Skeletal muscle satellite cell (primary cell): ENCODE measurements around the gene PHF21A.

Experiments used
- H3K27me3 ChIP-seq: 2 replicates; pipeline ENCODE4 v1.7.0; 2013; ENCODE audit warnings: low read length; ENCODE audit not compliant: control insufficient read depth, insufficient read depth
- H3K36me3 ChIP-seq: 2 replicates; pipeline ENCODE4 v1.7.0; 2013; ENCODE audit warnings: mild to moderate bottlenecking, control low read depth, low read length; ENCODE audit not compliant: insufficient read depth
- H3K4me1 ChIP-seq: 2 replicates; pipeline ENCODE4 v1.7.0; 2013; ENCODE audit warnings: low read length; ENCODE audit not compliant: control insufficient read depth, insufficient read depth
- H3K4me2 ChIP-seq: 2 replicates; pipeline ENCODE4 v1.7.0; 2013; ENCODE audit warnings: mild to moderate bottlenecking, low read length
- H3K4me3 ChIP-seq: 2 replicates; pipeline ENCODE4 v1.7.0; 2013; ENCODE audit warnings: low read length
- H3K9ac ChIP-seq: 2 replicates; pipeline ENCODE4 v1.7.0; 2013; ENCODE audit warnings: mild to moderate bottlenecking, low read depth, low read length, moderate library complexity
- H3K9me3 ChIP-seq: replicated peaks from 2 replicates; pipeline ENCODE4 v1.7.0; 2013; ENCODE audit warnings: mild to moderate bottlenecking, control low read depth, low read length

The PHF21A gene

DNA sequence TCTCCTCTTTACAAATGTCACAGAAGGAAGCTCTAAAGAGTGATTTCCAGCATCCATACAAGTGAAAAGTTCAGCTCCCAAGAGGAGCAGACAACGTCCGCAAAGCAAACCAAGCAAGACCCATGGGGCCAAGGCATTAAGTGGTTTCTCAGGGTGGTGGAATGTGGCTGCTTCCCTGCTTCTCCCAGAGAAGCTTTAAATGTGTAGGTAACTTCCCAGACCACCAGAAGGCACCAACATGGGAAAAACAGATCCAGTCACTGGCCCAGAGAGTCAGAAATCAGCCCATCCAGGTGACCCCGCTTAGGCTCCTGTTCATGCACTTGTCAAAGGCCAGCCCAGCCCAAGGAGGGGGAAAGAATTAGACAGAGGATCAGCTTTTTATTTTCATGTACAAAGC lies 13.3 kb upstream of the PHF21A start:
- peaks cover 55% of the 10 kb centered on the region for H3K27me3 ChIP-seq
- no peaks in the 10 kb centered on the region for H3K9me3 ChIP-seq
- H3K36me3 ChIP-seq: no peaks in the 10 kb centered on the region
- no peaks in the 10 kb centered on the region for H3K4me1 ChIP-seq
- no peak overlapping the region for H3K4me2 ChIP-seq
- no peak overlapping the region for H3K4me3 ChIP-seq
- no peak overlapping the region for H3K9ac ChIP-seq

GRCh38 chr11:46134061-46134460 lies 12.8 kb upstream of the PHF21A start:
- Histone ChIP-seq H3K36me3 (no peaks in the 10 kb centered on the region), H3K4me1 (no peaks in the 10 kb centered on the region), H3K27me3 (peaks cover 54% of the 10 kb centered on the region), H3K4me2 (no peak overlapping the region), H3K9ac (no peak overlapping the region), H3K9me3 (no peaks in the 10 kb centered on the region), H3K4me3 (no peak overlapping the region)

GRCh38 chr11:46133119-46133518 lies 11.9 kb upstream of the PHF21A start:
- H3K4me1 ChIP-seq: no peaks in the 10 kb centered on the region
- peaks cover 45% of the 10 kb centered on the region for H3K27me3 ChIP-seq
- no peak overlapping the region for H3K4me2 ChIP-seq

GRCh38 chr11:46130286-46130940 lies 9.2 kb upstream of the PHF21A start:
- peaks cover 27% of the 10 kb centered on the region for H3K27me3 ChIP-seq
- no peaks in the 10 kb centered on the region for H3K9me3 ChIP-seq
- no peak overlapping the region for H3K4me2 ChIP-seq
- no peak overlapping the region for H3K9ac ChIP-seq
- H3K36me3 ChIP-seq: no peaks in the 10 kb centered on the region
- no peak overlapping the region for H3K4me3 ChIP-seq
- H3K4me1 ChIP-seq: no peaks in the 10 kb centered on the region

More at GRCh38 chr11:46133119-46133518, 11.9 kb upstream of the PHF21A start:
- H3K9ac ChIP-seq: no peak overlapping the region
- H3K4me3 ChIP-seq: no peak overlapping the region
- H3K9me3 ChIP-seq: no peaks in the 10 kb centered on the region
- no peaks in the 10 kb centered on the region for H3K36me3 ChIP-seq

- Histone ChIP-seq H3K36me3 (no peaks in the 10 kb centered on the region), H3K27me3 (peaks cover 14% of the 10 kb centered on the region), H3K4me1 (no peaks in the 10 kb centered on the region), H3K4me2 (no peak overlapping the region), H3K4me3 (no peak overlapping the region), H3K9ac (no peak overlapping the region), H3K9me3 (no peaks in the 10 kb centered on the region)
Observed at GRCh38 chr11:46129133-46129532, 7.9 kb upstream of the PHF21A start.

DNA sequence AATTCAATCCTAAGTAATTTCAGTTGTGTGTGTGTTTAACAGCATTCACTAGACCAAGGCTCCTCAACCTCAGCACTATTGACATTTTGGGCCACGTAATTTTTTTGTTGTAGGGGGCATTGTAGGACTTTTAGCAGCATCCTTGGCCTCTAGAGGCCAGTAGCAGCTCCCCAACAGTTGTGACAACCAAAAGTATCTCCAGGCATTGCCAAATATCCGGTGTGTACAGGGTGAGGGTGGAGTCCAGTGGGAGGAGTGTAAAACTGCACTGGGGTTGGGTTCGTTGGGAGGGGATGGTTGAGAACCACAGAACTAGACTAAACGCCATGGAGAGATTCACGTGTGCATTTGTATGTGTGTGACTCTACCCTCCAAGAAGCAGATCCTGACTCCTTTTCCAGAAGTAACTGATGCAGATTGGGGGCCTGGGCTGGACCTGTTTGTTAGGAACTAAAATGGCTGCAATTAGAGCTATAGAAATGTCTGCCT lies 5.9 kb upstream of the PHF21A start:
- Histone ChIP-seq H3K4me1 (peaks cover 6% of the 10 kb centered on the region), H3K4me3 (no peak overlapping the region), H3K4me2 (no peak overlapping the region), H3K9ac (no peak overlapping the region), H3K27me3 (peaks cover 3% of the 10 kb centered on the region), H3K9me3 (no peaks in the 10 kb centered on the region), H3K36me3 (no peaks in the 10 kb centered on the region)

DNA sequence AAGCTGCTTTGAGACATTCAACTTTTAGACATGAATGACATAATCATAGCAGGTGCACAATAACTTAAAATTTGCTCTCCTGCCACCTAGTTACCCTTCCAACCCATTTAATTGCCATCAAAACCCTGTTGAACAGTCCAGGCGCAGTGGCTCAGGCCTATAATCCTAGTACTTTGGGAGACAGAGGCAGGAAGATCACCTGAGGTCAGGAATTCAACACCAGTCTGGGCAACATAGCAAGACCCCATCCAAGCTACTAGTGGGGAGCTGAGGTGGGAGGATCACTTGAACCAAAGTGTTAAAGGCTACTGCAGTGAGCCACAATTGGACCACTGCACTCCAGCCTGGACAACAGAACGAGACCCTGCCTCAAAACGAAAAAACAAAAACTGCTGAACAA lies 4.0 kb upstream of the PHF21A start:
- peaks cover 6% of the 10 kb centered on the region for H3K4me1 ChIP-seq
- H3K4me3 ChIP-seq: no peak overlapping the region
- H3K36me3 ChIP-seq: no peaks in the 10 kb centered on the region
- H3K9ac ChIP-seq: no peak overlapping the region
- no peak overlapping the region for H3K4me2 ChIP-seq
- H3K9me3 ChIP-seq: no peaks in the 10 kb centered on the region
- H3K27me3 ChIP-seq: peaks cover under 1% of the 10 kb centered on the region

GRCh38 chr11:46122945-46123715 lies 1.9 kb upstream of the PHF21A start:
- Histone ChIP-seq H3K9me3 (no peaks in the 10 kb centered on the region), H3K4me2 (peak overlapping the region; percentile 83), H3K27me3 (no peaks in the 10 kb centered on the region), H3K4me3 (no peak overlapping the region), H3K36me3 (no peaks in the 10 kb centered on the region), H3K4me1 (peaks cover 14% of the 10 kb centered on the region), H3K9ac (peak overlapping the region; percentile 72)

DNA sequence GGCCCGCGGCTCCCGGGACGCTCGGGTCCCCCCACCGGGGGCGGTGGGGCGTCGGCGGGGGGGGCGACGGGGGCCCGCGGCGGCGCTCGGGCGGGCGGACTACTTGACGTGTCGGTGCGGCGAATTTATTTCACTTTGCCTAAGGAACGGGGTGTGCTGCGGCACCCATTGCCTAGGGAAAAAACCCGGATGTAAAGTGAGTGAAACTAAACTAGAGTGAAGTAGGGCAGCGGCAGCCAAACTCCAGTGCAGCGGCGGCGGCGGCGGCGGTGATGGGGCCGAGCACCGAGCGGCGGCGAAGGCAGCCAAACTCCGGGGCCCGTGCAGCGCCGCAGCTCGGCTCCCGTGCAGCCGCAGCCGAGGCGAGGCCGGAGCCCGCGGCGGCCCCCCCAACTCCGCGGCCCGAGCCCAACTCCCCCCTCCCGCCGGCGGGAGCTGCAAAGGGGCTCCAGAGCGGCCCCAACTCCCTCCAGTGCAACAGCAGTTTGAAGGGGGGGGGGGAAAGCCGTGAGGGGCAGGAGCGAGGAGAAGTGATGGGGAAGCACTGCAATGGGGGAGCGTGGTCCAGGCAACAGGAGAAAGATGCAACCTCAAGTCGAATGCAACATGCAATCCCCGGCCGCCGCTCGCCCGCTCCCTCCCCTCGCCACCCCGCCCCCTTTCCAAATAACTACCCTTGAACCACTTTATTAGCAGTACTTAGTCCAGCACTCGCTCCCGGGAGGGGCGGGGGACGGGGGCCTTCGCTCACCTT lies 647 bp upstream of the PHF21A start:
- peaks cover 18% of the 10 kb centered on the region for H3K4me1 ChIP-seq
- no peaks in the 10 kb centered on the region for H3K27me3 ChIP-seq
- H3K36me3 ChIP-seq: no peaks in the 10 kb centered on the region
- H3K4me3 ChIP-seq: peak overlapping the region; percentile 87
- no peaks in the 10 kb centered on the region for H3K9me3 ChIP-seq
- H3K9ac ChIP-seq: peak overlapping the region; percentile 72
- peak overlapping the region; percentile 83 for H3K4me2 ChIP-seq

- Histone ChIP-seq H3K9ac (peak overlapping the region; percentile 71), H3K36me3 (no peaks in the 10 kb centered on the region), H3K4me2 (peak overlapping the region; percentile 97), H3K4me3 (peak overlapping the region; percentile 87), H3K4me1 (peaks cover 18% of the 10 kb centered on the region), H3K9me3 (no peaks in the 10 kb centered on the region), H3K27me3 (no peaks in the 10 kb centered on the region)
Observed at GRCh38 chr11:46120346-46121300, 631 bp downstream of the PHF21A start.
